GM18909 (cell line): ENCODE measurements around the gene BCL11B.

ENCODE experiments used
- ATAC-seq: cut with Tn5 transposase; IDR thresholded peaks from one replicate; pipeline ENCODE4 v1.9.1; 2021; ENCODE audit warnings: mild to moderate bottlenecking; ENCODE audit not compliant: unreplicated experiment, poor library complexity

Gene BCL11B

GRCh38 chr14:99287269-99287942 lies 15.4 kb upstream of the BCL11B start:
- ATAC-seq: peak; percentile 77

GRCh38 chr14:99286761-99287160 lies 14.8 kb upstream of the BCL11B start:
- ATAC-seq: peak; percentile 77

GRCh38 chr14:99284254-99285004 lies 12.4 kb upstream of the BCL11B start:
- ATAC-seq: no peak

GRCh38 chr14:99282261-99283050 lies 10.5 kb upstream of the BCL11B start:
- no peak for ATAC-seq

- ATAC-seq: no peak
Observed at GRCh38 chr14:99281396-99281795, 9.4 kb upstream of the BCL11B start.

GRCh38 chr14:99280852-99281251 lies 8.9 kb upstream of the BCL11B start:
- ATAC-seq: no peak

- no peak for ATAC-seq
Observed at GRCh38 chr14:99280066-99280731, 8.2 kb upstream of the BCL11B start.

GRCh38 chr14:99278836-99279235 lies 6.8 kb upstream of the BCL11B start:
- ATAC-seq: no peak

- no peak for ATAC-seq
Observed at GRCh38 chr14:99277530-99277929, 5.5 kb upstream of the BCL11B start.

- ATAC-seq: no peak
Observed at GRCh38 chr14:99276482-99276881, 4.5 kb upstream of the BCL11B start.

GRCh38 chr14:99275222-99275584 lies 3.2 kb upstream of the BCL11B start:
- no peak for ATAC-seq

GRCh38 chr14:99274346-99275221 lies 2.6 kb upstream of the BCL11B start:
- no peak for ATAC-seq

GRCh38 chr14:99273766-99274345 lies 1.9 kb upstream of the BCL11B start:
- ATAC-seq: no peak

GRCh38 chr14:99272899-99273765 lies 1.1 kb upstream of the BCL11B start:
- ATAC-seq: no peak

GRCh38 chr14:99272632-99272898 lies 568 bp upstream of the BCL11B start:
- ATAC-seq: no peak

GRCh38 chr14:99271221-99271941 lies 616 bp downstream of the BCL11B start:
- no peak for ATAC-seq

GRCh38 chr14:99270458-99271220 lies 1.4 kb downstream of the BCL11B start:
- no peak for ATAC-seq
